Measurements from ENCODE around the gene MTX1. TPM values are rescaled to one million over a fixed set of nuclear protein-coding genes. Genes with fewer than 3 reads are reported as not detected.

The MTX1 gene
- total and polyA plus RNA-seq, 9 of the 15 experiments (the other 6 are each of a cell fraction or from before 2014, with no cell fraction given): 29.1 to 98.4 (median 66.9) TPM

GRCh38 chr1:155261852-155262673 is 53.6 kb downstream of the MTX1 start, which contains the start of gene SCAMP3 (continued):
- TF ChIP-seq RFX5 (IDR thresholded peaks at IDR 0.05; ENCODE audit: low read depth, low read length) (no peak), RB1 (IDR thresholded peaks at IDR 0.05; ENCODE audit: low read depth) (0 out of 2 replicates have a peak, but pooled peaks have one; percentile 22), ZNF3 (CRISPR knock-in tag; IDR thresholded peaks at IDR 0.05) (no peak; the same call in 1 of the 2 replicates), CBX1 (IDR thresholded peaks at IDR 0.05; ENCODE audit: low read depth) (no peak; the same call in 1 of the 2 replicates), USF1 (CRISPR knock-in tag; IDR thresholded peaks at IDR 0.05) (peak; percentile 99), SP2 (IDR thresholded peaks at IDR 0.05; ENCODE audit: extremely low read depth, low read depth, low read length, poor library complexity, severe bottlenecking) (no peak), ZKSCAN3 (CRISPR knock-in tag; IDR thresholded peaks at IDR 0.05) (no peak), FIP1L1 (IDR thresholded peaks at IDR 0.05; ENCODE audit: low read depth, low read length, poor library complexity, severe bottlenecking) (peak; percentile 82), ZKSCAN8 (CRISPR knock-in tag; IDR thresholded peaks at IDR 0.05) (no peak), ZNF253 (CRISPR knock-in tag; conservative IDR thresholded peaks at IDR 0.05) (0 out of 2 replicates have a peak, but pooled peaks have one; percentile 43), POLR2AphosphoS5 (IDR thresholded peaks at IDR 0.05; ENCODE audit: control insufficient read depth, insufficient read depth, low read depth, low read length) (0 out of 2 replicates have a peak, but pooled peaks have one; percentile 51), KAT8 (IDR thresholded peaks at IDR 0.05; ENCODE audit: low read depth) (no peak), ZNF318 (IDR thresholded peaks at IDR 0.05; ENCODE audit: borderline replicate concordance in 1 of 2, low read depth in 1 of 2) (no peak), TRIM25 (IDR thresholded peaks at IDR 0.05; ENCODE audit: borderline replicate concordance) (no peak), SRF (CRISPR knock-in tag; IDR thresholded peaks at IDR 0.05) (peak in 1 of 2 experiments; percentile 67; a peak in 2 of 4 replicates), BRD9 (IDR thresholded peaks at IDR 0.05; ENCODE audit: low read depth, partially characterized antibody) (no peak)

Data from K562 (cell line).